ENCODE results near the gene SLC5A2.
A peak's percentile ranks its signal among the peaks of the same experiment; 100 is the strongest.

DNA sequence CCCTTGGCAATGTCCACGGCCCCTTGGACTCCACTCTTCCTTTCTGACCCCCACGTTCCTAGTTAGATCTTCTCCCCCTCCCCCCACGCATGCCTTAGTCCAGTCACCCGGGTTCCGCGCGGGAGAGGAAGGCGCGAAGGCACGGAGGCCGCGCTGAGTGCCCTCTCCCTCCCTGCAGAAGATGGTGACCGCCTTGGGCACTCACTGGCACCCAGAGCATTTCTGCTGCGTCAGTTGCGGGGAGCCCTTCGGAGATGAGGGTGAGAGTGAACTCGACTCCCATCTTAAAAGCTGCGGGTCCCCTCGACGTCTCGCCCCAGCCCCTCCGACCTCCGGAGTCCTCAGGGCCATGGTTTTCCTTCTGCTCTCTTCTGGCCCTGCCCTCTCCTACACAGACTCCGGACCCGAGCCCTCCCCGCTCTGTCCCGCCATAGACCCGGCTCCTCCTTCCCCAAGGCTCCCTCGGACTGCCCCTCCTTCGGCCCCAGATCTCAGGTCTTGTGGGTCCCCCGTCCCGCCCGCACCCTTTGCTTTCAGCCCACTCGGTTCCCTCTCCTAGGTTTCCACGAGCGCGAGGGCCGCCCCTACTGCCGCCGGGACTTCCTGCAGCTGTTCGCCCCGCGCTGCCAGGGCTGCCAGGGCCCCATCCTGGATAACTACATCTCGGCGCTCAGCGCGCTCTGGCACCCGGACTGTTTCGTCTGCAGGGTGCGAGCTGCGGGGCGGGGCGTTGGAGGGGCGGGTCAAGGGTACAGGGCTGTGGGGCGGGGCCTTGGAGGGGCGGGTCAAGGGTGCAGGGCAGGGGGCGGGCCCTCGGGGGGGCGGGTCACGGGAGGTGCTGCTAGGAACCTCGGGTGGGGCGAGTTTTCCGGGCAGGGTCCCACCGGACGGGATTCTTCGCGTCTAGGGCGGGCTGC is 6.4 kb upstream of the SLC5A2 start:
- TF ChIP-seq, protein P1, sequence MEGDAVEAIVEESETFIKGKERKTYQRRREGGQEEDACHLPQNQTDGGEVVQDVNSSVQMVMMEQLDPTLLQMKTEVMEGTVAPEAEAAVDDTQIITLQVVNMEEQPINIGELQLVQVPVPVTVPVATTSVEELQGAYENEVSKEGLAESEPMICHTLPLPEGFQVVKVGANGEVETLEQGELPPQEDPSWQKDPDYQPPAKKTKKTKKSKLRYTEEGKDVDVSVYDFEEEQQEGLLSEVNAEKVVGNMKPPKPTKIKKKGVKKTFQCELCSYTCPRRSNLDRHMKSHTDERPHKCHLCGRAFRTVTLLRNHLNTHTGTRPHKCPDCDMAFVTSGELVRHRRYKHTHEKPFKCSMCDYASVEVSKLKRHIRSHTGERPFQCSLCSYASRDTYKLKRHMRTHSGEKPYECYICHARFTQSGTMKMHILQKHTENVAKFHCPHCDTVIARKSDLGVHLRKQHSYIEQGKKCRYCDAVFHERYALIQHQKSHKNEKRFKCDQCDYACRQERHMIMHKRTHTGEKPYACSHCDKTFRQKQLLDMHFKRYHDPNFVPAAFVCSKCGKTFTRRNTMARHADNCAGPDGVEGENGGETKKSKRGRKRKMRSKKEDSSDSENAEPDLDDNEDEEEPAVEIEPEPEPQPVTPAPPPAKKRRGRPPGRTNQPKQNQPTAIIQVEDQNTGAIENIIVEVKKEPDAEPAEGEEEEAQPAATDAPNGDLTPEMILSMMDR (IDR thresholded peaks at IDR 0.05), result no peak
- TF ChIP-seq POLR2A (IDR thresholded peaks at IDR 0.05), result peak in 2 of 4 donors; percentile 57 to 80
